Measurements from ENCODE around the gene ROBO4. TPM values are rescaled to one million over a fixed set of nuclear protein-coding genes. Genes with fewer than 3 reads are reported as not detected.

ROBO4 gene
- total and polyA plus RNA-seq, 2 experiments from 2014 or later, result 0.53 to 1.3 TPM

DNA sequence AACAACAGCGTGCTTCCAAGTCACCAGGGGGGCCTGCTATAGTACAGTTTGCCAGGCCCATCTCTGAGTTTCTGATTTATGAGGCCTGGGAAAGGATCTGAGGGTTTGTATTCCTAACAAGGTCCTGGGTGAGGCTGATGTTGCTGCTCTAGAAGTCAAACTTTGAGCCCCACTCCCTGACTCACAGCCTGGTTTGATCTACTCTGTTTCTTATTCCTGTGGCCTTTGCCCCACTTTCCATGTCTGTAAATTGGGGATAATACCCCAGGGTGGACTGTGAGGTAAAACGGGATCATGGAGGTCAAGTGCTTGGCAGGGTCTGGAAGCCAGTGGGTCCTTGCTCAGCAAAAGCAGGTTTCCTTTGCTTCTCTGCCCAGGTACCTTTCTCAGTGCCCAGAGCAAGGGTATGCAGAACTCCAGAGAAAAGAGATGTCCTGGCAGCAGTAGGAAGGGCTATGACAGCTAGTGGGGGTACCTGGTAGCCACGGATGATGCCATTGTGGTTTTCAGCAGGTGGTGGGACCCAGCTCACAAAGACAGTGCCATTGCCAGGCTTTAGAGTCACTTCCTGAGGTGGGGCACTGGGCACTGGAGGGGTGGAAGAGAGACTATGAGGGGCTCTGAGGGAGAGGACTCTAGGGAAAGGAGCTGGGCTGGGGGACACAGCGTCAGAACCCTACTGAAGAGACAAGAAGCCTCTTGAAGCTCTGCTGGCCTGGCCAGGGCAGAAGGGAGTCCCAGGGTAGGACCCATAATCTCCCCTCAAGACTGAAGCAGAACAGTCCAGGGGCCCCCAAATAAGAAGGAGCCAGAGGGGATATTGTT is 2.8 kb downstream of the ROBO4 start:
- Histone ChIP-seq H3K9me2 (ENCODE audit: insufficient read depth) (no peaks in the 10 kb centered on the region), H3F3A (ENCODE audit: insufficient read depth) (peaks cover 25% of the 10 kb centered on the region), H3K4me2 (ENCODE audit: unreplicated experiment) (no peak overlapping the region), H3K9ac (no peak overlapping the region), H3K27ac (no peak overlapping the region), H3K9me3 (ENCODE audit: low read depth) (no peaks in the 10 kb centered on the region), H3K27me3 (replicated peaks; ENCODE audit: insufficient read depth) (no peaks in the 10 kb centered on the region), H2AFZ (no peak overlapping the region), H4K20me1 (ENCODE audit: insufficient read depth) (no peaks in the 10 kb centered on the region), H3K36me3 (ENCODE audit: low read depth) (no peaks in the 10 kb centered on the region), H3K79me2 (ENCODE audit: insufficient read depth) (no peaks in the 10 kb centered on the region), H3K4me1 (ENCODE audit: insufficient read depth) (peaks cover 31% of the 10 kb centered on the region), H3K4me3 (no peak overlapping the region)
- no peak for TF ChIP-seq EZH2 (IDR thresholded peaks at IDR 0.05; ENCODE audit: insufficient read depth, poor library complexity, severe bottlenecking)
- TF ChIP-seq EZH2phosphoT487 (IDR thresholded peaks at IDR 0.05; ENCODE audit: insufficient read depth, low read depth), result no peak
- 77 to 82% methylated on average over 4 of the region's 4 CpGs for WGBS, 2 experiments (ENCODE audit: low coverage in 1 of 2, low lambda C conversion rate in 2 of 2, missing lambda C conversion rate in 2 of 2)
- in situ Hi-C loops (cut with MboI), result no loop called here
- DNase-seq, result no peak

DNA sequence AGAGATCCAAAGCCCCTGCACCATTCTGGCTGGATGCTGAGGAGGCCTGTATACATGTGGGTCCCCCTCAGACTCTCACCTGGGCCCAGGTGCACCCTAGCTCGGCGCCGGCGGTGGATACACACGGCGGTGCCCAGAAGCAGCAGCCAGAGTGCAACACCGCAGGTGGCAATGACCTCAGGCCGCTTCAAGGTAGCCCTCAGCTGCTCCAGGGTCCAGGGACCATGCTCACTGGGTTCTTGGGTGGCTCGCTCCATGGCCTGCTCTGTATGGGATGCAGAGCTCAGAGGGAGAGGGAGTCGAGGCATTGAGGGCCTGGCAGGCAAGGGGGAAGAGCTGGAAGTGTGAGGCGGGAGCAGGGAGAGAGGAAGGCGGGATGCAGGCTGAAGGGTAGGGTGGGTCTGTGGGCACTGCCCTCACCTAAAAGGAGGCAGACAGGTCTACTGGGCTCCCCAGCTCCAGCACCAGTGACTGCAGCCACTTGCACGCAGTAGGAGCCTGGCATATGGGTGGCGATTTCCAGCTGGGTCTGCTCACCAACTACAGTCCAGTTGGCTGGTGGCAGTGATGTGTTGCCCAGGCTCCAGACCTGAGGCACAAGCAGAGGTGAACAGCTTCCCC is 3.8 kb downstream of the ROBO4 start:
- no peak for DNase-seq
- H4K20me1 ChIP-seq (ENCODE audit: insufficient read depth), result no peaks in the 10 kb centered on the region
- WGBS, 2 experiments (ENCODE audit: low coverage in 1 of 2, low lambda C conversion rate in 2 of 2, missing lambda C conversion rate in 2 of 2), result 89 to 90% methylated on average over 14 of the region's 14 CpGs
- H3K36me3 ChIP-seq (ENCODE audit: low read depth), result no peaks in the 10 kb centered on the region
- no peaks in the 10 kb centered on the region for H3K9me2 ChIP-seq (ENCODE audit: insufficient read depth)
- H3K27ac ChIP-seq, result no peak overlapping the region
- TF ChIP-seq EZH2 (IDR thresholded peaks at IDR 0.05; ENCODE audit: insufficient read depth, poor library complexity, severe bottlenecking), result no peak
- TF ChIP-seq EZH2phosphoT487 (IDR thresholded peaks at IDR 0.05; ENCODE audit: insufficient read depth, low read depth), result no peak
- H3K4me2 ChIP-seq (ENCODE audit: unreplicated experiment), result no peak overlapping the region
- no peak overlapping the region for H2AFZ ChIP-seq
- H3K79me2 ChIP-seq (ENCODE audit: insufficient read depth), result no peaks in the 10 kb centered on the region
- H3K9ac ChIP-seq, result no peak overlapping the region
- no peaks in the 10 kb centered on the region for H3K27me3 ChIP-seq (replicated peaks; ENCODE audit: insufficient read depth)
- H3K9me3 ChIP-seq (ENCODE audit: low read depth), result no peaks in the 10 kb centered on the region
- H3F3A ChIP-seq (ENCODE audit: insufficient read depth), result peaks cover 15% of the 10 kb centered on the region
- no peak overlapping the region for H3K4me3 ChIP-seq
- H3K4me1 ChIP-seq (ENCODE audit: insufficient read depth), result peaks cover 22% of the 10 kb centered on the region
- in situ Hi-C loops (cut with MboI), result no loop called here

- Histone ChIP-seq H3F3A (ENCODE audit: insufficient read depth) (peaks cover 7% of the 10 kb centered on the region), H3K27ac (no peak overlapping the region), H4K20me1 (ENCODE audit: insufficient read depth) (no peaks in the 10 kb centered on the region), H3K4me2 (ENCODE audit: unreplicated experiment) (no peak overlapping the region), H3K9me2 (ENCODE audit: insufficient read depth) (no peaks in the 10 kb centered on the region), H3K4me1 (ENCODE audit: insufficient read depth) (peaks cover 13% of the 10 kb centered on the region), H3K36me3 (ENCODE audit: low read depth) (no peaks in the 10 kb centered on the region), H3K79me2 (ENCODE audit: insufficient read depth) (no peaks in the 10 kb centered on the region), H3K9me3 (ENCODE audit: low read depth) (no peaks in the 10 kb centered on the region), H3K4me3 (no peak overlapping the region), H2AFZ (no peak overlapping the region), H3K27me3 (replicated peaks; ENCODE audit: insufficient read depth) (no peaks in the 10 kb centered on the region), H3K9ac (no peak overlapping the region)
- in situ Hi-C loops (cut with MboI), result no loop called here
- 90 to 91% methylated on average over 9 of the region's 9 CpGs for WGBS, 2 experiments (ENCODE audit: low coverage in 1 of 2, low lambda C conversion rate in 2 of 2, missing lambda C conversion rate in 2 of 2)
- DNase-seq, result no peak
- TF ChIP-seq EZH2 (IDR thresholded peaks at IDR 0.05; ENCODE audit: insufficient read depth, poor library complexity, severe bottlenecking) (no peak), EZH2phosphoT487 (IDR thresholded peaks at IDR 0.05; ENCODE audit: insufficient read depth, low read depth) (no peak)
These were observed 4.8 kb downstream of the ROBO4 start for GRCh38 chr11:124892750-124893454.

DNA sequence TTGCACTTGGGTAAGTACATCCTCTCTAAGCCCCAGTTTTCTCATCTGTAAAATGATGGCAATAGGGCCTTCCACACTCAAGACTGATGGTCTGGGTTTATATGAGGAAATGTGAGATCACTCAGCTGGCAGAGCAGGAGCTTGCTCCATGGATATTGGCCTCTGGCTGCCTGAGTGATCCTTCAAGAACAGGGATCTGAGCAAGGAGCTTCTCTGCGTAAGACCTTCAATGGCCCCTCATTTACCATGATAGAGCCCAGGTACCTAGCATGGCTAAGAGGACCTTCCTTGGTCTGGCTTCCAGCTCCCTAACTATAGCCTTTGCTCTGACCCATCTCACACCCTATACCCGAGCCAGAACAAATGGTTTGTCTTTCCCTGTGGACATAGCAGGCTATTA is 5.5 kb downstream of the ROBO4 start:
- in situ Hi-C loops (cut with MboI), result no loop called here
- no peaks in the 10 kb centered on the region; the same call in 1 of the 2 replicates for H3F3A ChIP-seq (ENCODE audit: insufficient read depth)
- H3K9ac ChIP-seq, result no peak overlapping the region
- H3K4me2 ChIP-seq (ENCODE audit: unreplicated experiment), result no peak overlapping the region
- no peaks in the 10 kb centered on the region for H3K79me2 ChIP-seq (ENCODE audit: insufficient read depth)
- H4K20me1 ChIP-seq (ENCODE audit: insufficient read depth), result no peaks in the 10 kb centered on the region
- no peaks in the 10 kb centered on the region for H3K9me3 ChIP-seq (ENCODE audit: low read depth)
- peaks cover 6% of the 10 kb centered on the region; the same call in 1 of the 2 replicates for H3K4me1 ChIP-seq (ENCODE audit: insufficient read depth)
- H3K27ac ChIP-seq, result no peak overlapping the region
- H3K9me2 ChIP-seq (ENCODE audit: insufficient read depth), result no peaks in the 10 kb centered on the region
- no peak overlapping the region for H2AFZ ChIP-seq
- H3K27me3 ChIP-seq (replicated peaks; ENCODE audit: insufficient read depth), result no peaks in the 10 kb centered on the region
- no peak for DNase-seq
- WGBS, 2 experiments (ENCODE audit: low coverage in 1 of 2, low lambda C conversion rate in 2 of 2, missing lambda C conversion rate in 2 of 2), result 93 to 100% methylated on average over 2 of the region's 2 CpGs
- TF ChIP-seq EZH2 (IDR thresholded peaks at IDR 0.05; ENCODE audit: insufficient read depth, poor library complexity, severe bottlenecking), result no peak
- no peak for TF ChIP-seq EZH2phosphoT487 (IDR thresholded peaks at IDR 0.05; ENCODE audit: insufficient read depth, low read depth)
- no peaks in the 10 kb centered on the region for H3K36me3 ChIP-seq (ENCODE audit: low read depth)
- no peak overlapping the region for H3K4me3 ChIP-seq
